ENCODE measurements around the gene COMT.

DNA sequence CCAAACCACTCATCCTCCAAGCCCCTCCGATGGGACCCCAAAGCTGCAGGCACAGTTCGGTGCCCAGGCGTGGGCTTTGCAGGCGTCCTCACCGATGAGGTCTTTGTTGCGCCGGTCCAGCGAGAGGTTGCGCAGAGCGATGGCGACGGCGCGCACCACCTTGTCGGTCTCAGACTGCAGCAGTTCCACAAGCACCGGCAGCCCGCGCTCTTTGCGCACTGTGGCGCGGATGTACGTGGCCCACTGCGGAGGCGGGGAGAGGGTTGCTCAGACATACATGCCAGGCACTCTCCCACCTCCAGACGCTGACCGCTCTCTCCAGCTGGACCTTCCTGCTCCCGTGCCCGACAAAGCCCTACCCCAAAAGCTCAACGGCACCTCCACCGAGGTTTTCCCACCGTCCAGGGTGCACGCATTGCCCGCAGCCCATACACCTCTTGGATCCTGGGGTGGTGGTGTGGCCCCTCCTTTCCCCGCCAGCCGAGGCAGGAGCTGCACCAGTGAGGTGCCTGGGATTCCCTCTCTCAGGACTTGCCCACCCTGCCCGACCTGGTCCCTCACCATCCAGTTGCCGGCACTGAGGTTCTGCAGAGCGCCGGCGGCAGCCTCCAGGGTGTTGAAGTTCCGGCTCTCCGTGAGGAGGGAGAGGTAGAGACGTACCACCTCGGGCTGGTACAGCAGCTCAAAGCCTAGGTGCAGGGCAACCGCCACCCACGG lies 32.1 kb downstream of the COMT start:
- peak in 1 of 3 donors; percentile 30 for TF ChIP-seq POLR2AphosphoS5 (IDR thresholded peaks at IDR 0.05)
- TF ChIP-seq POLR2A (IDR thresholded peaks at IDR 0.05) = no peak
